NK-92 (cell line): Measurements from ENCODE around the gene MLPH.

Experiments used
- DNase-seq: peaks from one replicate; lab custom pipeline; 2025; ENCODE audit not compliant: unreplicated experiment; lab: John Stamatoyannopoulos, UW

MLPH gene

DNA sequence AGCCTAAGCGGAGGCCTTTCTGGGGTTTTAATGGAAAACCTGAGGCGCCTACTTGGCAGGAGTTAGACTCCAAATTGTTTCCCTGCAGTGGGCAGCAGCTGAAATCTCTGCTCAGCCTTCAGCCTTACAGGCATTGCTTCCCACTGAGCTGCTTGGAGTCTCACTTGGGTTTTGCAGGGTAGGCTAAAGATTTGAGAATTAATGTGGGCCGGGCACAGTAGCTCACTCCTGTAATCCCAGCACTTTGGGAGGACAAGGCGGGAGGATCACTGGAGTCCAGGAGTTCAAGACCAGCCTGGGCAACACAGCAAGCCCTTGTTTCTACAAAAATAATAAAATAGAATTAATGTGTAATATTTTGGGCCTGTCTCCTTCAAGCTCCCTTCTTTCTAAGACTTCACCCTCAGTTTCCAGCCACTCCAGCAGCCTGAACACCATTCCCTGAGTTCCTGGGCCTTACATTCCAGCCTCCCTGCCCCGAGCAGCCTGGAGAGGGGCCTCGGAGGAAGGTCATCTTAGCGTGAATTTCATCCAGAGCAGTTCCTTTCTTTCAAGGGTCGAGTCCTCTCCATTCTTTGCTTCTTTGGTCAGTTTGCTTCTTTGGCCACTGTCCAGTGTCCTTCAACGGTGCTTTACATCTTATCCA lies 112.5 kb downstream of the MLPH start:
- no peak for DNase-seq

DNA sequence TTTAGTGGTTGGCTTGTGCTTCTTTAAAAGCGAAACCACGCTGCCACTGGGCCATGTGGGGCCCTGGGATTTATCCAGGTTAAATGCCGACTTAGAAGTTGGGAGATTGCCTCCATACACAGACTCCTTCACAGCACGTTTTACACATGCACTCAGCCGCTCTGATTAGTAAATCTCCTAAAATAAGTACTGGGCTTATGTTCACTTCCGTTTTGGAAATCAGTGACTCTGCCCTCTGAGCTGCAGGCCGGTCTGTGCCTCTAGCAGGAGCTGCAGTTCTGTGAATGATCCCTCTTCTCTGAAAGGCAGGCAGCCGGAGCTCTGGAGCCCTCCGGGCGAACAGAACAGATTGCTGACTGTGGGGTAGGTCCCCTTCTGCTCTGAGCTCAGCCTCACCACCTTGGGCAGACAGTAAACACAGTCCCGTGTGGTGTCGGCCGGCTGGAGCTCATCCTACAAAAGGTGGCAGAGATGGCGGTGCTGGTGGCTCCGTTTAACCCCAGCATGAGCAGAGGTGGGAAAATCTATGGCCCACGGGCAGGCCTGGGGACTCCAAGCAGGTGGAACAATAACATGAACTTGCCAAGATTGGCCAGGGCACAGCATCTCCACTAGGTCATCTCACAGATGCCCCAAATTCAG lies 113.3 kb downstream of the MLPH start:
- no peak for DNase-seq

DNA sequence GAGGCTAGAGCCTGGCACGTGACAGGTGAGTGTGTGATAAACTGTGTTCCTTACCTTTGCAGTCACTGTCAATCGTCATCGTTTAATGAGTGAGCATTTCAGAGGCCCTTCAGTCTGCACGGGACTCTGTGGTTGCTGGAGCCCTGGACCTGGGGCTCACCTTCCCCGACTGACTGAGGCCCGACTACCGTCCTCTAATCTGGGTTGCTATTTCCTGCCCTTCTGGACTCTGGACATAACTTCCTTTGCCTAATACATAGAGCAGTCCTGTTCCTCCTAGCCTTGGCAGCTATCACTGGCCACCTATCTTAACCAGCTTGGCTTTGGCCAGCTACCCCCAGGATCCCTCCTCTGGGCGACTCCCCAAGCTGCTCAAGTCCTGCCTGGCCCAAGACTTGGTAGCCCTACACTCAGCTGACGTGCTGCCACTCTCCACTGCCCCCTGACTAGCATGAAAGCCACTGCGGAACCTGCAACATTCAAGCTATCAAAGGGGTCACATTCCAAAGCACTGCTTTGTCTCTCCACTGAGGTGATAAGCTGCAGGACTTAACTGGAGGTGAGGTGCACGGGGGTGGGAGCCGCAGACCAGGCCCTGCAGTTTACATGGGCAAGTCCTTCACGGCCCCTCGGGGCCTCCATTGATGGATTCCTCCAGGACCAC lies 114.5 kb downstream of the MLPH start:
- no peak for DNase-seq

DNA sequence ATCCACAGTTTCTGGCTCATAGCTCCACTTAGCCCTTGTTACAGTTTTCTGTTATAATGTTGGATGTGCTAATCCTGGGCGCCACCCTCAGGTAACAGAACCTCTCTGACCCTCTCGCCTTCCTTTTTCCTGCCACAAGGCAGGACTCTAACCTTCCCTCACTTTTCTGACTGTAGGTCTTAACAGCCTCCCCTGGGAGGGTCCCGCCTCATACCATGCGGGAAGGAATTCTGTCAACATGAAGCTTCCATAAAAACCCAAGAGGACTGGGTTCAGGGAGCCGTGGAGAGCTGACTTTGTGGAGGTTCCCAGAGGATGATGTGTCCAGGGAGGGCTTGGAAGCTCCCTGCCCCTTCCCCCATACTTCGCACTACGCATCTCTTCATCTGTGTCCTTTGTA lies 115.4 kb downstream of the MLPH start:
- no peak for DNase-seq

DNA sequence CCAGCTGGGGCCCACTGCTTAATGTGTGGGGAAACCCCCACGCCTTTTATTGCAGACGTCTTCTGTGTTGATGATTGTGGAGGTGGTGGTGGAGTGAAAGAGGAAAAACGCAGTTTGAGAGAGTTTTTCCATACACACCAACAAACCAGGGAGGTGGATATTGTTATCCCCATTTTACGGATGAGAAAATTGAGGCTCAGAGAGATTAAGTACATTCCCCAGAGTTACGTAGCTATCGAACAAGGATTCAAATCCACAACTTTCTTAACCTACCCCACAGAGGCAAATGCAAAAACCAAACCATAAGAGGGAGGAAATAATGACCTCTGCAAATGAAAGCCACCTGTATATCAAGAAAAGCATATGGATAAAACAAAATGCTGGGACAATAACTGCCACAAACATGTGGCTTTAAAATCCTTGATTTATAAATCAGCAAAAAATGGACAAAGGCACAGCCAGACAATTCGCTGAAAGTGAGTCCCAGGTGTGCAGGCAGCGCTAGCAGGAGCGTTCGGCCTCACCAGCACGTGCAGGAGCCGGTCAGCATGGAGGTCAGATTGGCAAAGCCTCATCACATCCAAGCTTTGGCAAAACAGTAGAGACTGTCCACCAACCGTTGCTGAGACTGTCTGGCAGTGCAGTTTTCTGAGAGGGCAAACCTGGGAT lies 116.1 kb downstream of the MLPH start:
- no peak for DNase-seq

DNA sequence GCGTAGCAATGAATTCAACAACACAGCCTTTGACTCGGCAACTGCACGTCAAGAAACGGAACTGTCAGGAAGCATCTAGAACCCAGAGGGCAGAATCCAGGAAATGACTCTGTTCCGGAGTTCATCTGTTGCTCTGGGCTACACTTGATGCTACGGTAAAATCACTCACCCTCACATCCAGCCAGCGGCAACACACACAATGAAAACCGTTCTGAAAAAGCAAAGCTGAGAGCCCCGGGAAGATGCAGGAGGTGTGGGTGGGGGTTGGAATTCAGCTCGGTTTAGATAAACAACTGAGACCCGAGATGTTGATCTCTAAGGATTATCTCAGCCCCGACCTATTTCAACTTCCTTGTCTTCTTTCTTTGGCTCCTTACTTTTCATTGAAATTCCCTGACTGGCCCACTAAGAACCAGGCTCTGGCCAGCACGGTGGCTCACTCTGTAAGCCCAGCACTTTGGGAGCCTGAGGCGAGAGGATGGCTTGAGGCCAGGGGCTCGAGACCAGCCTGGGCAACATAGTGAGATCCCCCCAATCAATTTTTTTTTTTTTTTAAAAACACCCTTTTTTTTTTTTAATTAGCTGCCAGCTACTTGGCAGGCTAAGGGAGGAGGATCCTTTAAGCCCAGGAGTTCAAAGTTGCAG lies 116.8 kb downstream of the MLPH start:
- no peak for DNase-seq

DNA sequence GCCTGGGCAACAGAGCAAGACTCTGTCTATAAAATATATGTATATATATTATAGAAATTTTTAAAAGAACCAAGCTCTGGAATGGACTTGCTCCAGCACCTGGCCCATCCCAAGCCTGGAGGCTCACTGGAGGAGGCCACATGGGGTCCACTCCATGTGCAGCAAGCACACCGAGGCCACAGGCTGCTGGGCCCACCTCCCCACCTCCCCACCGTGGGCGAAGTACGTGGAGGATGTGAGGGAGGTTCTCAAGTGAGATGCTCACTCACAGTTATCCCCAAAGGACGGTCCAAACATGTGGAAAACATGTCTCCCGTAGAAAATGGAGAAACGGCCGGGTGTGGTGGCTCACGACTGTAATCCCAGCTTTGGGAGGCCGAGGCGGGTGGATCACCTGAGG lies 117.3 kb downstream of the MLPH start:
- DNase-seq = no peak
